Fibroblast of gingiva (primary cell): Measurements from ENCODE around the gene SLX1A.
"Not testable (repeated sequence)": the region's sequence is repeated elsewhere in the genome, so short reads cannot be mapped to it uniquely, and the experiment has no call there.

Source experiments
- DNase-seq: peaks from one replicate; pipeline ENCODE4 v3.0.0-alpha.2; 2011; ENCODE audit warnings: low read depth

SLX1A gene

GRCh38 chr16:30193615-30194014 is at the start of gene SLX1A, which contains the start of gene BOLA2B:
TSS of gene SLX1A (plus strand) at chr16:30193875. CDS start at chr16:30194085, 210 bp downstream.
TSS of gene BOLA2B (minus strand) at chr16:30193666. CDS start at chr16:30193595, 71 bp downstream.
- not testable (repeated sequence) for DNase-seq

GRCh38 chr16:30144017-30144416 is 49.7 kb upstream of the SLX1A start:
- DNase-seq, result no peak

- no peak for DNase-seq
Measured at GRCh38 chr16:30144917-30145316, 48.8 kb upstream of the SLX1A start.

- DNase-seq, result no peak
Measured at GRCh38 chr16:30145657-30146056, 48.0 kb upstream of the SLX1A start.

- DNase-seq, result no peak
Measured at GRCh38 chr16:30147843-30148510, 45.7 kb upstream of the SLX1A start.

- no peak for DNase-seq
Measured at GRCh38 chr16:30149250-30149930, 44.3 kb upstream of the SLX1A start.

GRCh38 chr16:30151091-30151490 is 42.6 kb upstream of the SLX1A start:
- no peak for DNase-seq

- DNase-seq, result no peak
Measured at GRCh38 chr16:30152517-30152916, 41.2 kb upstream of the SLX1A start.

- DNase-seq, result no peak
Measured at GRCh38 chr16:30155188-30155587, 38.5 kb upstream of the SLX1A start.

GRCh38 chr16:30157214-30157613 is 36.5 kb upstream of the SLX1A start:
- no peak for DNase-seq

- no peak for DNase-seq
Measured at GRCh38 chr16:30163538-30163937, 30.1 kb upstream of the SLX1A start.

- no peak for DNase-seq
Measured at GRCh38 chr16:30166202-30166902, 27.3 kb upstream of the SLX1A start.

- not testable (repeated sequence) for DNase-seq
Measured at GRCh38 chr16:30168746-30169145, 24.9 kb upstream of the SLX1A start.

- not testable (repeated sequence) for DNase-seq
Measured at GRCh38 chr16:30169416-30169815, 24.3 kb upstream of the SLX1A start.

GRCh38 chr16:30170145-30170544 is 23.5 kb upstream of the SLX1A start:
- not testable (repeated sequence) for DNase-seq

GRCh38 chr16:30173054-30173453 is 20.6 kb upstream of the SLX1A start:
- no peak for DNase-seq

GRCh38 chr16:30176876-30177275 is 16.8 kb upstream of the SLX1A start:
- not testable (repeated sequence) for DNase-seq

GRCh38 chr16:30179195-30179594 is 14.5 kb upstream of the SLX1A start:
- no peak for DNase-seq

GRCh38 chr16:30179931-30180330 is 13.7 kb upstream of the SLX1A start:
- DNase-seq, result no peak

- DNase-seq, result no peak
Measured at GRCh38 chr16:30180741-30181140, 12.9 kb upstream of the SLX1A start.

- peak; percentile 64 for DNase-seq
Measured at GRCh38 chr16:30183233-30184095, 10.2 kb upstream of the SLX1A start, which contains the start of gene CORO1A. TSS of gene CORO1A (plus strand) at chr16:30183602. CDS start at chr16:30185210, 1,608 bp downstream.
